Measurements from ENCODE around the gene ATP6AP1.

GRCh38 chrX:154426916-154427770 is 1.3 kb upstream of the ATP6AP1 start:
- no peak for TF ChIP-seq POLR2AphosphoS5 (IDR thresholded peaks at IDR 0.05; ENCODE audit: insufficient read depth, low read depth, low read length)
- TF ChIP-seq CTCF (IDR thresholded peaks at IDR 0.05; ENCODE audit: extremely low read depth in 1 of 2, insufficient read depth in 1 of 2, low read depth in 1 of 2, low read length in 2 of 2), result no peak
- no peak for TF ChIP-seq POLR2A (IDR thresholded peaks at IDR 0.05; ENCODE audit: low read depth, low read length)
- TF ChIP-seq GATA2 (IDR thresholded peaks at IDR 0.05; ENCODE audit: insufficient read depth, insufficient read length, low read depth, low read length), result no peak
- TF ChIP-seq EZH2 (IDR thresholded peaks at IDR 0.05; ENCODE audit: borderline replicate concordance, low read depth, low read length, severe bottlenecking), result no peak
- TF ChIP-seq MYC (IDR thresholded peaks at IDR 0.05; ENCODE audit: low read depth, low read length), result no peak
